ENCODE measurements around the gene EDN3.
"Not testable (repeated sequence)": the region's sequence is repeated elsewhere in the genome, so short reads cannot be mapped to it uniquely, and the experiment has no call there.

EDN3 gene

DNA sequence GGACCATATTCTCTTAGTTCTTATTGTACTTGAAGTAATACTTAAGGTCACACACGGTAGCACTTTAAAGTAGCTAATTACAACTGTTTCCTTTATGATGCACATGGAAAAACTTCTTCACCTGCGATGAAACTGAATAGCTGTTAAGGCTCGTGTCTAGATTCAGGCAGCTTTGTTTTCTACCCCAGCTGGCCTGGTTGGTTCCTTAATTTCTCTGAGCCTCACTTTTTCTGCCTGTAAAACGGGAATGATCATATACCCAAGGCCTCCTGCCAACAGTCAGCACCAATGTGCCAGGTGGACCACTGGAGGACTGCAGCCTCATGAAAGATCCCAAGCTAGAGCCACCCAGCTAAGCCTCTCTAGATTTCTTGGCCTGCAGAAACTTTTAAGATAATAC, 35.0 kb downstream of the EDN3 start:
- no peaks in the 10 kb centered on the region for H3K36me3 ChIP-seq (ENCODE audit: insufficient read depth, low read length)
- H3K4me1 ChIP-seq (ENCODE audit: insufficient read depth, low read length): no peaks in the 10 kb centered on the region; the same call in 1 of the 2 replicates
- no peaks in the 10 kb centered on the region for H3K9me3 ChIP-seq (ENCODE audit: control insufficient read depth, insufficient read depth, low read length)

DNA sequence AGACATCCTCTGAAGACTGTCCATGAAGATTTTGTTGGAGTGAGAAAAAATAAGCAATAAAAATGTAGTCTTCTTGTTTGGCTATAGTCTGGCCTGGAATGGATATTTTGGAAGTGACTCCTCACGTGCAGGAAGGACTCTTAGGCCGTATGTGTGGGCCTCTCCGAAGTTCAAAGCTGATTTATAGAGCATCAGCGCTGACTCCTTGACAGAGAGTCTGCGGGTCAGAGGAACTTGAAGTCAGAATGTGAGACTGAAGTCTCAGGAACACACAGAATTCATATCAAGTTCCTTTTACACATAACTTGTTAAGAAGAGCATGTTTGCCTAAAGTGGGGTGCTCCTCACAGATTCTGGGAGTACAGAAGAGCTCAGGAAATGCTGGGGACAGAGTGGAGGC, 36.1 kb downstream of the EDN3 start:
- H3K4me1 ChIP-seq (ENCODE audit: insufficient read depth, low read length): no peaks in the 10 kb centered on the region; the same call in 1 of the 2 replicates
- H3K9me3 ChIP-seq (ENCODE audit: control insufficient read depth, insufficient read depth, low read length): no peaks in the 10 kb centered on the region
- no peaks in the 10 kb centered on the region for H3K36me3 ChIP-seq (ENCODE audit: insufficient read depth, low read length)
- no peak overlapping the region for H3K9ac ChIP-seq (ENCODE audit: low read depth, low read length)

More for the DNA sequence above, 35.0 kb downstream of the EDN3 start:
- no peak overlapping the region for H3K9ac ChIP-seq (ENCODE audit: low read depth, low read length)

- H3K4me1 ChIP-seq (ENCODE audit: insufficient read depth, low read length); H3K9me3 ChIP-seq (ENCODE audit: control insufficient read depth, insufficient read depth, low read length); H3K9ac ChIP-seq (ENCODE audit: low read depth, low read length); H3K36me3 ChIP-seq (ENCODE audit: insufficient read depth, low read length): not testable (repeated sequence)
Observed at GRCh38 chr20:59338444-59338843, 38.0 kb downstream of the EDN3 start.

DNA sequence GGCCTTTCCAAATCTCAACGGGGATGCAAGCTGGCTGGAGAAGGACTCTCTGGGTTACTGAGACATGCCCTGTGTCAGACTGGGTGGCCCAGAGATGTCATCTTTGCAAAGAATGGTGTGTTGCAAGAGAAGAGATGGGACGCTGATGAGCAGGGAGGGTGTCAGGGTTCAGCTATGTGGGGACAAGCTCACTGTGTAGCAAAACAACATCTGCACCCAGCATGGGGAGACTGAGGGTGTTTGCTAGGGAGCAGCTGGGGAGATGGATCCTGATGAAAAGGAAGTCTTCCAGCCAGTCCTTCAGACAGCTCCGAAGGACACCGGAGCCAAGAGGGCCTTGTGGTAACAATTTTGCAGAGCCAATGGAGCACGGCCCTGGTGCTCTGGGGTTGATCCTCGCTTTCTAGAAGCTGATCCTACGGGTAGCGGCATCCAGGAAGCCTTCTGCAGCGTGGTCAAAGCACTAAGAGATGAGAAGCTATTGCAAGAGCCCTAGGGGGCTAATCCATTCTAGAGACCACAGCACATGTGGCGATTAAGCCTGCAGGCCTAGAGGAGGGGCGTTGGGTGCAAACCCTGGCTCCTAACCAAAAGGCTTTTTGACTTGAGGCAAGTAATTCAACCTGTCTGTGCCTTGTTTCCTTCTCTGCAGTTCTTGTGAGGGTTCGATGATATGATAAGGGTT, 39.9 kb downstream of the EDN3 start:
- Histone ChIP-seq H3K4me1 (ENCODE audit: insufficient read depth, low read length) (no peaks in the 10 kb centered on the region), H3K36me3 (ENCODE audit: insufficient read depth, low read length) (no peaks in the 10 kb centered on the region), H3K9me3 (ENCODE audit: control insufficient read depth, insufficient read depth, low read length) (no peaks in the 10 kb centered on the region), H3K9ac (ENCODE audit: low read depth, low read length) (no peak overlapping the region)

DNA sequence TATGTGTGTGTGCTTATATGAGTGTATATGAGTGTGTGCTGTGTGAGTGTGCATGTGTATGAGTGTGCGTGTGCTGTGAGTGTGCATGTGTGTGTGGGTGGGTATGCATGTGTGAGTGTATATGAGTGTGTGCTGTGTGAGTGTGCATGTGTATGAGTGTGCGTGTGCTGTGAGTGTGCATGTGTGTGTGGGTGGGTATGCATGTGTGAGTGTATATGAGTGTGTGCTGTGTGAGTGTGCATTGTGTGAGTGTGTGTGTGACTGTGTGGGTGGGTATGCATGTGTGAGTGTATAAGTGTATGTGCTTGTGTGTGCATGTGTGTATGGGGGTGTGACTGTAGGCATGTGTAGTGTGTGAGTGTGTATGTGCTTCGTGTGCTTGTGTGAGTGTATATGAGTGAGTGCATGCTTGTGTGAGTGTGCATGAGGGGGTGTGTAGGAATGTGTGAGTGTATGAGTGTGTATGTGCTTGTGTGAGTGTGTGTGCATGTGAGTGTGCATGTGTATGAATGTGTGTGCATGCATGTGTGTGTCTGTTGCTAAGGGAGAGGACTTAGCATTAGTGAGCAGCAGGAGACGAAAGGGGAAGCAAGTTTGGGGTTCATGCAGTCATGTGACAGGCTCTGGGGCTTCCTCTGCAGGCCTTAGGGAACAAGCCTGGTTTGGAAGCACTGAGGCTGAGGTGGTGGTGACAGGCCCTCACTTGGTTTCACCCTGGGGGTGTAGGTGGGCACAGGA, 41.0 kb downstream of the EDN3 start:
- H3K9me3 ChIP-seq (ENCODE audit: control insufficient read depth, insufficient read depth, low read length); H3K36me3 ChIP-seq (ENCODE audit: insufficient read depth, low read length); H3K4me1 ChIP-seq (ENCODE audit: insufficient read depth, low read length); H3K9ac ChIP-seq (ENCODE audit: low read depth, low read length): not testable (repeated sequence)

GRCh38 chr20:59342023-59342957, 41.9 kb downstream of the EDN3 start:
- H3K4me1 ChIP-seq (ENCODE audit: insufficient read depth, low read length): no peaks in the 10 kb centered on the region
- no peaks in the 10 kb centered on the region for H3K9me3 ChIP-seq (ENCODE audit: control insufficient read depth, insufficient read depth, low read length)
- no peak overlapping the region for H3K9ac ChIP-seq (ENCODE audit: low read depth, low read length)
- no peaks in the 10 kb centered on the region for H3K36me3 ChIP-seq (ENCODE audit: insufficient read depth, low read length)

DNA sequence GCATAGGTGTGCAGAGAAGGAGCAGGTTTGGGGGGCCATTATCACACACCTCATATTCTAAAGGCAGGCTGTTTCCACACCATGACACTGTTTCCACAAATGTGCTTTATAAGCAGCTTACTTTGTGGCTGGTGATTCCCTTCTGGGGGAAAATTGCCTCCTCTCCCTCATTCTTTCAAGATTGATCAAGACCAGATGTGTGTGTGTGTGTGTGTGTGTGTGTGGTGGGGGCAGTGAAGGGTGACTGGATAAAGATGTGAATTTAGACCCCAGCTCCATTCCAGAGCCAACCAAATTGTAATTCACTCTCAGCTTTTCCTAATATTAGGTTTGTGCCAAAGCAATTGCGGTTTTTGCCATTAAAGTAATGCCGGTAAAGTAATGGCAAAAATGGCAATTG, 45.6 kb downstream of the EDN3 start:
- Histone ChIP-seq H3K9ac (ENCODE audit: low read depth, low read length) (no peak overlapping the region), H3K9me3 (ENCODE audit: control insufficient read depth, insufficient read depth, low read length) (no peaks in the 10 kb centered on the region), H3K4me1 (ENCODE audit: insufficient read depth, low read length) (no peaks in the 10 kb centered on the region), H3K36me3 (ENCODE audit: insufficient read depth, low read length) (no peaks in the 10 kb centered on the region)

DNA sequence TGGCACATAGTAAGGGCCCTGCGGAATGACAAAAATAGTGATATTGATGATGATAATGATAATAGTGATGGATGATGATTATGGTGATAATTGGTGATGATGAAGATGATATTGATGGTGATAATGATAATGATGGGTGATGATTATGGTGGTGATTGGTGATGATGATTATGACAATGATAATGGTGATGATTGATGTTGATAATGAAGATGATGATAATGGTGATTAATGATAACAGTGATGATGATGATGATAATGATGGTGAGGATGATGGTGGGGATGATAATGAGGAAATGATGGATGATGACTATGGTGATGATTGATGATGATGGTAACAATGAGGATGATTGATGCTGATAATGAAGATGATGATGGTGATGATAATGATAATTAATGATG, 48.9 kb downstream of the EDN3 start:
- no peaks in the 10 kb centered on the region for H3K9me3 ChIP-seq (ENCODE audit: control insufficient read depth, insufficient read depth, low read length)
- no peaks in the 10 kb centered on the region for H3K4me1 ChIP-seq (ENCODE audit: insufficient read depth, low read length)
- H3K9ac ChIP-seq (ENCODE audit: low read depth, low read length): no peak overlapping the region
- H3K36me3 ChIP-seq (ENCODE audit: insufficient read depth, low read length): no peaks in the 10 kb centered on the region

DNA sequence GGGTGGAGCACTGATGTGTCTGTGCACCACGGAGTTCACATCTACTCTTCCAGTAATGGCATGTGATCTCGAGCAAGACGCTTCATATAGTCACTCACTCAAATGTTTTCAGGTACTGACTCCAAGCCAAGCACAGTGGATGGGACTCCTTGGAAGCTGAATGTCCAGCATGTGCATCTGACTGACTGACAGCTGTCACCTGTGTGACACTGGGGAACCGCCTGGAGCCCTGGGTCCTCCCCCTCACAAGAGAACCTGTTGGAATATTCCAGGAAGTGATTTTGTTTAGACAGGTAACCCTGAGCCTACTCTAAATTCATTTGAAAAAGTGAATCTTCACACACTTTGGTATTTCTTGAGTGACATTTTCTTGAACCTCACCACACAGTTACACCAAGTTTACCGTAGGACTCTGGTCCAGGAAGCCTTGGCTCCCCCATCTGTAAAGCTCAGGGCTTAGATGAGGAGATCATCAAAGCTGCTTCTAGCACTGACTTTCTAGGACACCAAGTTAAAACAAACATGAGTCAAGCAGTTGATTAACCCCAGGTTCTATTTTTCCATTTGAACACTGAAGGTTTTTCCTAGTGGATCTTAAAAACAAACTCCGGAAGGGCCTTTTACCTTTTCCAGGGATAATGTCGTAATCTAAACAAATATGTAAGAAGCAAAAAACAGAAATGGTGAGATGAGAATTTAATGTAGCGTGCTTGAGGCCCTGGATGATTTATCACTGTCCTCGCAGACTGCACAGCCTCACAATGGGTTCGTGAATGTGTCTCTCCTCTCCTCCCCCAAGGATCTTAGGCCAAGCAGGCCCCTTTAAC, 50.1 kb downstream of the EDN3 start:
- Histone ChIP-seq H3K4me1 (ENCODE audit: insufficient read depth, low read length) (no peaks in the 10 kb centered on the region), H3K9me3 (ENCODE audit: control insufficient read depth, insufficient read depth, low read length) (no peaks in the 10 kb centered on the region), H3K9ac (ENCODE audit: low read depth, low read length) (no peak overlapping the region), H3K36me3 (ENCODE audit: insufficient read depth, low read length) (no peaks in the 10 kb centered on the region)

- Histone ChIP-seq H3K9me3 (ENCODE audit: control insufficient read depth, insufficient read depth, low read length) (no peaks in the 10 kb centered on the region), H3K4me1 (ENCODE audit: insufficient read depth, low read length) (no peaks in the 10 kb centered on the region), H3K36me3 (ENCODE audit: insufficient read depth, low read length) (no peaks in the 10 kb centered on the region), H3K9ac (ENCODE audit: low read depth, low read length) (no peak overlapping the region)
Observed at GRCh38 chr20:59351157-59352040, 51.0 kb downstream of the EDN3 start.

DNA sequence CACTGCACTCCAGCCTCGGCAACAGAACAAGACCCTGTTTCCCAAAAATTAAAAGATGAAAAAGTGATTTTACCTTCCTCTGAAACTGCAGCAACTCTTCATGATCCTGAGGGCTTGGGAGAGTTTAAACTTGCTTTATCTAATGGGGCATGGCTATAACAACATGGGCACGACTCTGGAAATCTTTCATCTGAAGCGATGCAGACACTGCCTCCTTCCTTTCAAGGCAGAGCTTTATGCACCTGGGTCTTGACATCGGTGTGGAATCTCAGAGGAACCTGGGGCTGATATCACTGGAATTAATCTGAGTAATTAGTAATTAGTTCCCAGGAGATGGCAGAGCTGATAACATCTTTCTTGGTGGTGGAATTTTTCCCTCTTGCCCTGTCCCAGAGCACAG, 52.1 kb downstream of the EDN3 start:
- no peak overlapping the region for H3K9ac ChIP-seq (ENCODE audit: low read depth, low read length)
- H3K9me3 ChIP-seq (ENCODE audit: control insufficient read depth, insufficient read depth, low read length): no peaks in the 10 kb centered on the region
- H3K4me1 ChIP-seq (ENCODE audit: insufficient read depth, low read length): no peaks in the 10 kb centered on the region
- no peaks in the 10 kb centered on the region for H3K36me3 ChIP-seq (ENCODE audit: insufficient read depth, low read length)

GRCh38 chr20:59352990-59353389, 52.6 kb downstream of the EDN3 start:
- H3K4me1 ChIP-seq (ENCODE audit: insufficient read depth, low read length): no peaks in the 10 kb centered on the region
- H3K36me3 ChIP-seq (ENCODE audit: insufficient read depth, low read length): no peaks in the 10 kb centered on the region
- no peak overlapping the region for H3K9ac ChIP-seq (ENCODE audit: low read depth, low read length)
- no peaks in the 10 kb centered on the region for H3K9me3 ChIP-seq (ENCODE audit: control insufficient read depth, insufficient read depth, low read length)

DNA sequence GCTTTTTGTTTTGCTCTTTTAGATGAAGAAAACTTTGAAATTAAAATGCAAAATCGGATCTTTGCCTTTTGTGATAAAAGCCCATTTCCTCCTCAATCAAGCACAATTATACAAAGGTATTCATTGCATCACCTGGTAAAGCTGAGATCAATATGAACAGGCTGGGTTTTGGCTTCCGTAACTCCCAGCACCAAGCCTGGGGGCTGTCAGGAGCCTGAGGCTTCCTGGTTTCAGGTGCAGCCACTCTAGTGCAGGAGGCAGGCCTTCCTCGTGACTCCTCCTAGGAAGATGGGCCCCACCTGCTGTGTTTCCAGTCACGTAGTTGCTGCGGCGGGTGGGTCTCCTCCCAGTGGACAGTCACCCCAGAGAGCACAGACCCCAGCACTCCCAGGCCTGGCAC, 54.0 kb downstream of the EDN3 start:
- H3K36me3 ChIP-seq (ENCODE audit: insufficient read depth, low read length): no peaks in the 10 kb centered on the region
- no peaks in the 10 kb centered on the region for H3K4me1 ChIP-seq (ENCODE audit: insufficient read depth, low read length)
- no peaks in the 10 kb centered on the region for H3K9me3 ChIP-seq (ENCODE audit: control insufficient read depth, insufficient read depth, low read length)
- H3K9ac ChIP-seq (ENCODE audit: low read depth, low read length): no peak overlapping the region

All from ES-I3 (cell line).